ENCODE measurements around the gene TBX4.

Gene TBX4

GRCh38 chr17:61455324-61456060, 3.3 kb downstream of the TBX4 start:
- no peak for DNase-seq

- no peak for DNase-seq
These were observed 3.9 kb downstream of the TBX4 start for GRCh38 chr17:61456061-61456681.

GRCh38 chr17:61456688-61457225, 4.5 kb downstream of the TBX4 start:
- DNase-seq: no peak

GRCh38 chr17:61457226-61457983, 5.2 kb downstream of the TBX4 start:
- DNase-seq: no peak

GRCh38 chr17:61458000-61458399, 5.8 kb downstream of the TBX4 start:
- DNase-seq: no peak

- DNase-seq: no peak
These were observed 6.4 kb downstream of the TBX4 start for GRCh38 chr17:61458421-61459141.

- no peak for DNase-seq
These were observed 7.1 kb downstream of the TBX4 start for GRCh38 chr17:61459142-61459809.

GRCh38 chr17:61459939-61460718, 7.9 kb downstream of the TBX4 start:
- DNase-seq: no peak

GRCh38 chr17:61460796-61461585, 8.8 kb downstream of the TBX4 start:
- no peak for DNase-seq

GRCh38 chr17:61461586-61461966, 9.4 kb downstream of the TBX4 start:
- no peak for DNase-seq

GRCh38 chr17:61461967-61462718, 9.9 kb downstream of the TBX4 start:
- DNase-seq: no peak

- DNase-seq: no peak
These were observed 10.6 kb downstream of the TBX4 start for GRCh38 chr17:61462719-61463315.

- no peak for DNase-seq
These were observed 11.3 kb downstream of the TBX4 start for GRCh38 chr17:61463316-61464129.

- no peak for DNase-seq
These were observed 12.1 kb downstream of the TBX4 start for GRCh38 chr17:61464130-61464842.

GRCh38 chr17:61464843-61465180, 12.6 kb downstream of the TBX4 start:
- DNase-seq: no peak

GRCh38 chr17:61465550-61466237, 13.5 kb downstream of the TBX4 start:
- no peak for DNase-seq

GRCh38 chr17:61466246-61466645, 14.0 kb downstream of the TBX4 start:
- no peak for DNase-seq

Data from activated CD8-positive, alpha-beta memory T cell treated with anti-CD3 and anti-CD28 coated beads, Interleukin-2, amount 50 U/mL, for 4 hours (primary cell).